HG02571 (cell line): ENCODE results near the gene KRTAP12-4.
"Not testable (repeated sequence)": the region's sequence is repeated elsewhere in the genome, so short reads cannot be mapped to it uniquely, and the experiment has no call there.

Source experiments
- ATAC-seq: cut with Tn5 transposase; IDR thresholded peaks from one replicate; pipeline ENCODE4 v1.9.1; 2021; ENCODE audit warnings: mild to moderate bottlenecking, moderate library complexity; ENCODE audit not compliant: unreplicated experiment

The KRTAP12-4 gene

DNA sequence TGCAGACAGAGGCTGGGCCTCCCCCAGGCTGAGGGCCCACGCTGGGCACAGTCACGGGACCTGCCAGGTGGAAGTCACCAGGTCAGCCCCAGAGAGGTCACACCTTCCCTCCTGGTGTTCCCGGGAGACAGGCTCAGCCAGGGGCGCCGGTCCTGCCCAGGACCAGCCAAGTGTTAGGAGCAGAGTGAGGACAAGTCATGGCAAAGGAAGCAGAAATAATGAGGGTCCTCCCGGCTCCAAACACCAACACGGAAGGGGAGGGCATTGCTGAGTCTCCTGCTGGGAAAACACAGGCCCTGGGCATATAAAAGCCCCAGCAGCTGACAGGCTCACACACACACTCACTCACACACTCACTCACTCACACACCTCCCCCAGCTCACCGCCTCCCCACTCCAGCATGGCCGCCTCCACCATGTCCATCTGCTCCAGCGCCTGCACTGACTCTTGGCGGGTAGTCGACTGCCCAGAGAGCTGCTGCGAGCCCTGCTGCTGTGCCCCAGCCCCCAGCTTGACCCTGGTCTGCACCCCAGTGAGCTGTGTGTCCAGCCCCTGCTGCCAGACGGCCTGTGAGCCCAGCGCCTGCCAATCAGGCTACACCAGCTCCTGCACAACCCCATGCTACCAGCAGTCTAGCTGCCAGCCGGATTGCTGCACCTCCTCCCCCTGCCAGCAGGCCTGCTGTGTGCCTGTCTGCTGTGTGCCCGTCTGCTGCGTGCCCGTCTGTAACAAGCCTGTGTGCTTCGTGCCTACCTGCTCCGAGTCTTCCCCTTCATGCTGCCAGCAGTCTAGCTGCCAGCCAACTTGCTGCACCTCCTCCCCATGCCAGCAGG is 17.2 kb downstream of the KRTAP12-4 start, which contains the start of gene KRTAP10-10:
TSS of gene KRTAP10-10 (plus strand) at position 339 of the 833 bp plus-strand sequence. CDS start at position 401, 62 bp downstream.
- ATAC-seq = no peak

DNA sequence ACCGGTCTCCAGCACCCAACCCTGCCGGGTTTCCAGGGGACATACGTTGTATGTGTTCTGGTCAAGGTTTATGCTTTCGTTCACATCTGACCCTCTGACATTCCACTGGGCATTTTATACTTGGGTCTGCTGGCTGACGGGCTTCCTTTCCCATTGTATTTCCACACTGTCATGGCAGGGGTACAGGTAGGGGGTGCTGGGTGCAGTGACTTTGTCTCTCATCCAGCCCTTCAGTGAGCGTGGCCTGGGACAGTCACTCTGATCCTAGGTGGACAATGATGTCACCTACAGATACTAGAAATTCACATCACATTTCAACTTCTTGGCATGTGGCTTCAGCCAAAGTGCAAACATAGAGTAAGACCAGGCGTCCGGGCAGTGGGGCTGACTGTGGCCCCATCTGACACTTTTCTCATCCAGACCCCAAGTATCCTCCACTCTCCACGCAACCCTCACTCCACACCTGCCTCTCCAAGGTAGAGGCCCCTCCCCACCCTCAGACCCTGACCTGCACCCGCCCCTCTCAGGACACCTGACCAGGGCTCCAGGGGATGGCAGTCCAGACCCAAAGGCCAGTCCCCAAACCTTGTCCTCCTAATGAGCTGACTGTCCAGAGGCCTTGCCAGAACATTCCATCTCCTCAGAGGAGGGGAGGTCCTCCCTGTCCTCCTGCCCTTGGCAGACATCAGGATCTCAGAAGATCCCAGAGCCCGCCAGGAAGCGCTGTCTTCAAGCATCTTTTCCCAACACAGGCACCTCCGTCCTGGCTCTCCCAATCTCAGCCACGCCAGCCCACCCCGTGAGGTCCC is 18.0 kb downstream of the KRTAP12-4 start:
- no peak for ATAC-seq

GRCh38 chr21:44632067-44632466 is 22.4 kb downstream of the KRTAP12-4 start:
- ATAC-seq = no peak

DNA sequence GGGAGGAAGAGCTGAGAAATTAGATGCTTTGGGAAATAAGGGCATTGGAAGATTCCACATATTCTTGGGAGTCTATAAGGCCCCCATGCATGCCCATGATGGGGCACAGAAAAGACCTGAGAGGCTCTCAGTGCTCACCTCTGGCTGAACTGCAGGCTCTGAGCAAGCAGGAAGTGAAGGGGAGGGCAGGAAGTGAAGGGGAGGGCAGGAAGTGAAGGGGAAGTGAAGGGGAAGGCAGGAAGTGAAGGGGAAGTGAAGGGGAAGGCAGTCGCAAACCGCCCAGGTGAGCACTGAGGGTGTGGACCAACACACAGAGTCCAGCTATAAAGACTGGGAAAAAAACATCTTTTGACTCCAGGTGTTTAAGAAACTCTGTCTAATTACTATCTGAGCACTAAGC is 24.0 kb downstream of the KRTAP12-4 start:
- ATAC-seq = no peak

DNA sequence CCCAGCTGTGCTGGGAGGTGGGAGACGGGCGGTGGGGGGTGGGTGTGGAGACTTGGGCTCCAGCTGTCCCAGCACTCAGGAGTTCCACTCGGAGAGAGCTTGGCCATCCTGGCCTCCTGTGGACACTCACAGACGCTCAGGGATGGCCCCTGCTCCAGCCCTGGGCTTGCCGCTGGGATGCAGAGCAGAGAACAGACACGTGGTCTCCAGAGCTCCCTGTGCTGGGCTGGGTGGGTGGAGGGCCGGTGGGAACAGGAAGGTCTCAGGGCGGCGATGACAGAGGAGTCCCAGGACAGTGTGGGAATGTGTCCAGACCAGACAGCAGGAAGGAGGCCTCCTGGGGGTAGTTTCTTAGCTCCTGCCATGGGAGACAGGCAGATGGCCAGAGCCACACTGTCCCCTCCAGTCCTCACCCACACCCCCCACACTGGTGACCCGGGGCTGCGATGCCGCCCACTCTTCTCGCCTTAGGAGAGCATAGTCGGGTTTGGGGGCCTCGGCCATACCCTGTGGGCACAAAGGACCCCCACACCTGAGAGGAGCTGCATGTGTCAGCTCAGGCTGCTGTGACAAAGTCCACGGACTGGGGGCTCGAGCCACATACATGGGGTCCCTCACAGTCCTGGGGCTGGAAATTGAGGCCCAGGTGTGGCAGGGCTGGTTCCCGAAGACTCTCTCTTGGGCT is 25.6 kb downstream of the KRTAP12-4 start:
- ATAC-seq = no peak

GRCh38 chr21:44627831-44628233 is 26.6 kb downstream of the KRTAP12-4 start:
- ATAC-seq = not testable (repeated sequence)

DNA sequence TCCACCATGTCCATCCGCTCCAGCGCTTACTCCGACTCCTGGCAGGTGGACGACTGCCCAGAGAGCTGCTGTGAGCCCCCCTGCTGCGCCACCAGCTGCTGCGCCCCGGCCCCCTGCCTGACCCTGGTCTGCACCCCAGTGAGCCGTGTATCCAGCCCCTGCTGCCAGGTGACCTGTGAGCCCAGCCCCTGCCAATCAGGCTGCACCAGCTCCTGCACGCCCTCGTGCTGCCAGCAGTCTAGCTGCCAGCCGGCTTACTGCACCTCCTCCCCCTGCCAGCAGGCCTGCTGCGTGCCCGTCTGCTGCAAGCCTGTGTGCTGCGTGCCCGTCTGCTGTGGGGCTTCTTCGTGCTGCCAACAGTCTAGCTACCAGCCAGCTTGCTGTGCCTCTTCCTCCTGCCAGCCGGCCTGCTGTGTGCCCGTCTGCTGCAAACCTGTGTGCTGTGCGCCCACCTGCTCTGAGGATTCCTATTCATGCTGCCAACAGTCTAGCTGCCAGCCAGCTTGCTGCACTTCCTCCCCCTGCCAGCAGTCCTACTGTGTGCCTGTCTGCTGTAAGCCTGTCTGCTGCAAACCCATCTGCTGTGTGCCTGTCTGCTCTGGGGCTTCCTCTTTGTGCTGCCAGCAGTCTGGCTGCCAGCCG is 27.2 kb downstream of the KRTAP12-4 start:
- not testable (repeated sequence) for ATAC-seq

DNA sequence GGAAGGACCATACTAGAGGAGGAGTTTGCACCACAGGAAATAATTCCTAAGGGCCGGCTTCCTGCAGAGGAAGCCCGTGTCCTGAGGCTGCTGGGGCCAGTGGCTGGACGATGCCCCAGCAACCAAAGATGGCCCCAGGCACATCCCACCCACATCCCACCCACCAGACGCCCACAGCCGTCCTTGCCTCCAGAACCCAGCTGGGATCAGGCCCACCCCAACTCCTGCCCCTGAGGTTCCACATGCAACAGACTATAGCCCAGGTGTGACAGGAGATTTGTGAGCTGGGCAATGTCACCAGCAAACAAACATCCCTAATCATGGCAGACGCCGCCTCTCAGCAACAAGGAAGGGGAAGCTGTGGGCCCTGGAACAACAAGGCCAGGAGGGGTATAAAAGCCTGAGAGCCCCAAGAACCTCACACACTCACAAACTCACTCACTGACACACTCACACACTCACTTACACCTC is 27.8 kb downstream of the KRTAP12-4 start, which contains the start of gene KRTAP10-9:
TSS of gene KRTAP10-9 (plus strand) at position 421 of the 471 bp plus-strand sequence. CDS start 79 bp downstream, outside the sequence.
- no peak for ATAC-seq

DNA sequence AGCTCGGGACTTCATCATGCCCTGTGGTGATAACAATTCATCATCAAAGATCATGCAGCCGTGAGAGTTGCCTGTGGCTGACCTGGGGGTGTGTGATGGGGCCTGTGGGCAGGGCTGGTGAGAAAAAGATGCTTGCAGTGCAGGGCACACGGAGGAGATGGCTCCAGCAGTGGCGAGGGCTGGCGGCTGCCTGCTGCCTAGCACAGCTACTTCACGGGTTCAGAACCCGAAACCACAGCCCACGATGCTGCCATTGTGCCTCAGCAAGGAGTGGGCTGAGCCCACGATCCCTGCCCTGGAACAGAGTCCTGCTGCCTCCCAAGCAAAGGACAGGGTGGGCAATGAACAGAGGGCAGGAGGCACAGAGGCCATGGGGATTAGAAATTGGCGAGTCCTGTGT is 28.2 kb downstream of the KRTAP12-4 start:
- ATAC-seq = no peak

DNA sequence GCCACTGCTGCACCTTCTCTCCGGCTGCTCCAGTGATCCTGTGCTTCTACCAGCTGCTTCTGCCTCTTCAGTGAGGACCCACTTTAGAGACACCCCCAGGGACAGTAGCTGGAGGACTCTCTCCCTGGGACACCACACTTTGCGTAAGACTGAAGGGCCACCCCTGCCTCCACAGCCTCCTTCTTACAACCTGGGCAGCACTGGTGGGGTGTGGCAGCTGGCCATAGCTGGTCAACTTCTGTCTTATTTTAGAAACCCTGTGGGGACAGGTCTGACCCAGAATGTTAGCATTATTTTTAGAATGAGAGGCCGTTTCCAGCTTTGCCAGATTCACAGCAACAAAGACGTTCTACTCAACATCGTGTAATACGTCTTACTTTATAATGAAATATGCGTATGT is 28.7 kb downstream of the KRTAP12-4 start:
- ATAC-seq = no peak

DNA sequence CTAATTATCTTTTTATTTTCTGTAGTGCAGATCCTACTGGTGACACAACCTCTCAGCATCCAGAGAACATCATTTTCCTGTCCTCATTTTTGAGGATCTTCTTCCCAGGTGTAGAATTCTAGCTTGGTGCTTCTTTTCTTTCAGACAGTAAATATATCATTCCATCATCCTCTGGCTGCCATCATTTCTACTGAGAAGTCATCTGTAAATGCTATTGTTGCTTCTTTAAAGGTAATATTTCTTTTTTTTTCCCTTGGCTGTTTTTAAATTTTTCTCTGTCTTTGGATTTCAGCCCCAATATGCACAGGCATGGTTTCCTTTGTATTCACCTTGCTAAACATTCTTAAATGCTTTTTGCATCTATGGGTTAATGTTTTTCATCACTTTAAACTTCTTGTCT is 30.9 kb downstream of the KRTAP12-4 start:
- no peak for ATAC-seq

DNA sequence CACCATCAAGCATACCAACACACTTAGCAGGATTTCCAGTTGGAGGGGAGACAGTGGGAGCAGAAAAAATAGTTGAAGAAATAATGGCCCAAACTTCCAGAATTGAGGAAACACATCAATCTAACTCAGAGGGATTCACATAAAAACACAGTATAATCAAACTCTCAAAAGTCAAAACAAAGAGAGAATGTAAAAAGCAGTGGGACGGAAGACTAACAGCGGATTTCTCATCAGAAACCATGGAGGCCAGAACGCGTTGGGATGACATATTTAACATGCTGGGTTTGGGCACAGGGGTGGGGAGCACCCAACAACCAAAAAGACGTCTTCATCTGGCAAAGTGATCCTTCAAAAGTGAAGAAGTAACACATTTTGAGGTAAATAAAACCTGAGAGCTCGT is 34.6 kb downstream of the KRTAP12-4 start:
- ATAC-seq = no peak

DNA sequence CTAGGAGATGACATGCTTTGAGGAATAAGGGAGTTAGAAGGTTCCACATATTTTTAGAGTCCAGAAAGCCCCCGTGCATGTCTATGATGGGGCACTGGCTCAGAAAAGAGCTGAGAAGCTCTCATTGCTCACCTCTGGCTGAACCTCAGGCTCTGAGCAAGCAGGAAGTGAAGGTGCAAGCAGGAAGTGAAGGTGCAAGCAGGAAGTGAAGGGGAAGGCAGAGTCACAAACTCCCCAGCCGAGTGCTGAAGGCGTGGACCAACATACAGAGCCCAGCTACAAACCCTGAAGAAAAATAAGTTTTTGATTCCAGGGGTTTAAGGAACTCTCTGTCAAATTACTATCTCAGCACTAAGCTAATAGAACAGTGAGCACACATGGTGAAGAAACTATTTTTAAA is 35.5 kb downstream of the KRTAP12-4 start:
- ATAC-seq = no peak

DNA sequence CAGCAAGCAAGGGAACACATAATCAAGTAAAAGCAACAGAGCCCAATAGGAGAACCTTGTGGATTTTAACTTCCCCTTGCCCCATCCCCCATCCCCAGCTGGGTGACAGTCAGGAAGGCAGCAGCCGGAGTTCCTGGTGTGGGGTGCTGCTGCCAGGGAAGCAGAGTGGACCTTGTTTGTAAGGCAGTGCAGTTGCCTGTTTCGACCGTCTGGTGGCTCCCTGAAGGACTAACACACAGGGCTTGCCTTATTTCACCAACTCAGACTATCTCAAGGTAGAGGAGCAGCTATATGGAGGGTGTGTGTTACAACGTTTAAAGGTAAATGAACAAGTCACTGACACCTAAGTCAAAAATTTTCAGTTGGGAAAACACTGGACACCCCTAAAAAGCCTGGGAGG is 36.0 kb downstream of the KRTAP12-4 start:
- no peak for ATAC-seq

- no peak for ATAC-seq
Observed at GRCh38 chr21:44617071-44617501, 37.4 kb downstream of the KRTAP12-4 start.

DNA sequence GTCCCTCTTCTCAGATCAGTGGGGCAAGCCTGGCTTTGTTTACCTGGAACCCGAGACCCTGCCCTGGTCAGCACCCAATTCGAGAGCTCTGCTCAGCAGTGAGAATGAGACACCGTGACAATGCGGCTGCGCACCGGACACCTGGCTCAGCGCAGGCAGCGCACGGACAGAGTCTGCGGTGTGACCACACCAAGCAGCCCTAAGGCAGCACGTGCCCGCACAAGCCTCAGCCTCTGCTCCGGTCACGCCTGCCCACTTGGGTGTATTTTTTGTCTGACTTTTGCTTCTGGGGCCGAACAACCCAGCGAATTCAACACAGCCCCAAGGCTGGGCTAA is 37.9 kb downstream of the KRTAP12-4 start:
- no peak for ATAC-seq

- ATAC-seq = no peak
Observed at GRCh38 chr21:44615911-44616590, 38.4 kb downstream of the KRTAP12-4 start.

- ATAC-seq = no peak
Observed at GRCh38 chr21:44615466-44615865, 39.0 kb downstream of the KRTAP12-4 start.

GRCh38 chr21:44614961-44615391 is 39.5 kb downstream of the KRTAP12-4 start:
- no peak for ATAC-seq

- no peak for ATAC-seq
Observed at GRCh38 chr21:44614161-44614631, 40.3 kb downstream of the KRTAP12-4 start.
